ENCODE measurements around the gene JAG1. TPM values are rescaled to one million over a fixed set of nuclear protein-coding genes. Genes with fewer than 3 reads are reported as not detected.

Gene JAG1
- total and polyA plus RNA-seq, 2 experiments from 2014 or later = 18.3 to 53.2 TPM

DNA sequence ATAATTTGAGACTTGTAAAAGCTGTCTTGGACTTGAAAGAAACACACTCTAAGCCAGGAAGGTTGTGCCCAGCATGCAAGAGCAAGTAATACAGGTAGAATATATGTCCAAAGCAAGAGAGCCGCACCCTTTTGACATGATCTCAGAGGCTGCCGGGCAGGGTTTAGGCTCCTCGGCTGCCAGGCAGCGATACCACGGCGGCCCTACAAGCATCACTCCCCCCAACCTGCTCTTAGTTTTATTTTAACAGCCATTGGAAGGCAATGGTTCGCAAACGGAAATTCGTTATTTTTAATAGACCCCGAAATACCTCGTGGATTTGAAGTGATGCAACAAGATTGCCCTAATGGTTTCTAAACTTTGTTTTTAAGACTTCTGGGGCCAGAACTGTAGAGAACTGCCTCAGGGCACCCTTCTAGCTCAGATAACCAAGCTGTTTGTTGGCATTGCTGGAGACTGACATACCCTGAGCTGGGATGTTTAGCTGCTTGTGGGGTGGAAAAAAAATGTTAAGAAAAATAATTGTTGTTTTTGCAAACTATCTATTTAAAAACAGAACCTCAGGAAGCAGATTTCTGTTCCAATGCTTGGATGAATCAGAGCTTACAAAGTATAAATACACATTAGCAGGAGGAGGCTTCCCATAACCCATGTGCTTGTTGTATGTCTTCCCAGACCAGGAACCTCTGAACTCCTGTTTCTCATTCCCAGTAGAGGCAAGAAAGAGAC lies 39.0 kb downstream of the JAG1 start:
- peaks cover 14% of the 10 kb centered on the region for H3K36me3 ChIP-seq
- H3K27me3 ChIP-seq = no peaks in the 10 kb centered on the region
- DNase-seq (ENCODE audit: low read depth in 1 of 2, low spot score in 1 of 2) = no peak
- no peaks in the 10 kb centered on the region for H3K9me3 ChIP-seq (ENCODE audit: low read depth)
- H3K27ac ChIP-seq = no peak overlapping the region
- TF ChIP-seq CTCF (IDR thresholded peaks at IDR 0.05; ENCODE audit: low read depth, low read length) = no peak
- no peak overlapping the region for H3K4me3 ChIP-seq
- H3K4me1 ChIP-seq (ENCODE audit: low read depth) = peaks cover 4% of the 10 kb centered on the region

DNA sequence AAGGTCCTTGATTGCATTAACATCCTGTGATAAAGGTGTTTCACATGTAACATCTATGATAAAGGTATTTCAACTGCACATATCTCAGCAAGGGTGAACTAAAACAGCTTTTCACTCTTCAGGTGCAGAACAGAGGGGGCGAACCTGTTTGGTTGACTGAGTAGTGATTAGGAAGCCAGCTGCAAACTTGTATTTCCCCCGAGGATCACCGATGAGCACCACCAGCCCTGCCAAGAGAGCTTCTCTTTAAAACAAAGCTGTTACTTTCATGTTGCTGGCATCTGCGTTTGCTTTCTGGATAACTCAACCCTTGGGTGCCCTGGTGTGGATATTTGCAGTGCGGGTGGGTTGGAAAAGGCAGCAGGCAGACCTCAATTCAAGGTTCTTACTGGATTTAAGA lies 39.6 kb downstream of the JAG1 start:
- peaks cover 11% of the 10 kb centered on the region for H3K4me1 ChIP-seq (ENCODE audit: low read depth)

DNA sequence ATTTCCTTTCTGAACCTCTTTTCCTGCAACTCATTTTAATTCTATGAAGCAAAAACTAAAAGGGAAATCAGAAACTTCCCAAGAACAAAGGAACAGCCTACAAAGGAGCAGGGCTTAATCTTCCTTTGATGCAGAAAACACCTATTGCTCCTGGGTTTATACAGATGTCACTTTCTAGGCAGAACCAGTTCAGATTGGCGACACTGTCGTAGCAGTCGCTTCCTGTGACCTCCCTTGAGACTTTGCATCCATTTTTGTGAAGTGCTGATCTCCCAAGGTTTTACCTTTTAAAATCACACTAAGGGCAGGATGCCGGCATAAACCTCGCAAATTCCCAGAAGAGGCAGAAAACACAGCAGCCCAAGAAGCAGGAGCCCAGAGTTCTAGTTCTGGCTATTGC lies 40.1 kb downstream of the JAG1 start:
- peaks cover 2% of the 10 kb centered on the region for H3K36me3 ChIP-seq
- no peak overlapping the region for H3K4me3 ChIP-seq
- no peak overlapping the region for H3K27ac ChIP-seq
- H3K9me3 ChIP-seq (ENCODE audit: low read depth) = no peaks in the 10 kb centered on the region
- no peak for TF ChIP-seq CTCF (IDR thresholded peaks at IDR 0.05; ENCODE audit: low read depth, low read length)
- H3K4me1 ChIP-seq (ENCODE audit: low read depth) = peaks cover 11% of the 10 kb centered on the region
- H3K27me3 ChIP-seq = no peaks in the 10 kb centered on the region
- no peak for DNase-seq (ENCODE audit: low read depth in 1 of 2, low spot score in 1 of 2)

More for the DNA sequence above, 39.6 kb downstream of the JAG1 start:
- no peak for DNase-seq (ENCODE audit: low read depth in 1 of 2, low spot score in 1 of 2)
- Histone ChIP-seq H3K27ac (no peak overlapping the region), H3K27me3 (no peaks in the 10 kb centered on the region), H3K4me3 (no peak overlapping the region), H3K36me3 (peaks cover 7% of the 10 kb centered on the region), H3K9me3 (ENCODE audit: low read depth) (no peaks in the 10 kb centered on the region)
- no peak for TF ChIP-seq CTCF (IDR thresholded peaks at IDR 0.05; ENCODE audit: low read depth, low read length)

GRCh38 chr20:10632721-10633509 lies 40.9 kb downstream of the JAG1 start:
- Histone ChIP-seq H3K27me3 (no peaks in the 10 kb centered on the region), H3K27ac (no peak overlapping the region), H3K4me3 (no peak overlapping the region), H3K36me3 (no peaks in the 10 kb centered on the region), H3K4me1 (ENCODE audit: low read depth) (peaks cover 11% of the 10 kb centered on the region), H3K9me3 (ENCODE audit: low read depth) (no peaks in the 10 kb centered on the region)
- TF ChIP-seq CTCF (IDR thresholded peaks at IDR 0.05; ENCODE audit: low read depth, low read length) = no peak
- DNase-seq (ENCODE audit: low read depth in 1 of 2, low spot score in 1 of 2) = no peak

- H3K27ac ChIP-seq = no peak overlapping the region
- H3K27me3 ChIP-seq = no peaks in the 10 kb centered on the region
Observed at GRCh38 chr20:10631126-10631525, 42.7 kb downstream of the JAG1 start.

More at GRCh38 chr20:10631126-10631525, 42.7 kb downstream of the JAG1 start:
- DNase-seq (ENCODE audit: low read depth in 1 of 2, low spot score in 1 of 2) = no peak
- H3K4me1 ChIP-seq (ENCODE audit: low read depth) = peaks cover 11% of the 10 kb centered on the region
- no peaks in the 10 kb centered on the region for H3K9me3 ChIP-seq (ENCODE audit: low read depth)
- H3K36me3 ChIP-seq = no peaks in the 10 kb centered on the region
- no peak for TF ChIP-seq CTCF (IDR thresholded peaks at IDR 0.05; ENCODE audit: low read depth, low read length)
- H3K4me3 ChIP-seq = no peak overlapping the region

Measured in cardiac muscle cell (in vitro differentiated cells and primary cell).